ENCODE measurements around the gene ACADVL.
"Not testable (repeated sequence)": the region's sequence is repeated elsewhere in the genome, so short reads cannot be mapped to it uniquely, and the experiment has no call there.

Gene ACADVL

GRCh38 chr17:7176841-7177190 is 42.9 kb upstream of the ACADVL start:
- H3K4me3 ChIP-seq (ENCODE audit: low read length), result peak overlapping the region; percentile 53
- TF ChIP-seq, protein P1, sequence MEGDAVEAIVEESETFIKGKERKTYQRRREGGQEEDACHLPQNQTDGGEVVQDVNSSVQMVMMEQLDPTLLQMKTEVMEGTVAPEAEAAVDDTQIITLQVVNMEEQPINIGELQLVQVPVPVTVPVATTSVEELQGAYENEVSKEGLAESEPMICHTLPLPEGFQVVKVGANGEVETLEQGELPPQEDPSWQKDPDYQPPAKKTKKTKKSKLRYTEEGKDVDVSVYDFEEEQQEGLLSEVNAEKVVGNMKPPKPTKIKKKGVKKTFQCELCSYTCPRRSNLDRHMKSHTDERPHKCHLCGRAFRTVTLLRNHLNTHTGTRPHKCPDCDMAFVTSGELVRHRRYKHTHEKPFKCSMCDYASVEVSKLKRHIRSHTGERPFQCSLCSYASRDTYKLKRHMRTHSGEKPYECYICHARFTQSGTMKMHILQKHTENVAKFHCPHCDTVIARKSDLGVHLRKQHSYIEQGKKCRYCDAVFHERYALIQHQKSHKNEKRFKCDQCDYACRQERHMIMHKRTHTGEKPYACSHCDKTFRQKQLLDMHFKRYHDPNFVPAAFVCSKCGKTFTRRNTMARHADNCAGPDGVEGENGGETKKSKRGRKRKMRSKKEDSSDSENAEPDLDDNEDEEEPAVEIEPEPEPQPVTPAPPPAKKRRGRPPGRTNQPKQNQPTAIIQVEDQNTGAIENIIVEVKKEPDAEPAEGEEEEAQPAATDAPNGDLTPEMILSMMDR (conservative IDR thresholded peaks at IDR 0.05; ENCODE audit: low read depth, low read length), result no peak
- no peak for DNase-seq (ENCODE audit: low read depth)

DNA sequence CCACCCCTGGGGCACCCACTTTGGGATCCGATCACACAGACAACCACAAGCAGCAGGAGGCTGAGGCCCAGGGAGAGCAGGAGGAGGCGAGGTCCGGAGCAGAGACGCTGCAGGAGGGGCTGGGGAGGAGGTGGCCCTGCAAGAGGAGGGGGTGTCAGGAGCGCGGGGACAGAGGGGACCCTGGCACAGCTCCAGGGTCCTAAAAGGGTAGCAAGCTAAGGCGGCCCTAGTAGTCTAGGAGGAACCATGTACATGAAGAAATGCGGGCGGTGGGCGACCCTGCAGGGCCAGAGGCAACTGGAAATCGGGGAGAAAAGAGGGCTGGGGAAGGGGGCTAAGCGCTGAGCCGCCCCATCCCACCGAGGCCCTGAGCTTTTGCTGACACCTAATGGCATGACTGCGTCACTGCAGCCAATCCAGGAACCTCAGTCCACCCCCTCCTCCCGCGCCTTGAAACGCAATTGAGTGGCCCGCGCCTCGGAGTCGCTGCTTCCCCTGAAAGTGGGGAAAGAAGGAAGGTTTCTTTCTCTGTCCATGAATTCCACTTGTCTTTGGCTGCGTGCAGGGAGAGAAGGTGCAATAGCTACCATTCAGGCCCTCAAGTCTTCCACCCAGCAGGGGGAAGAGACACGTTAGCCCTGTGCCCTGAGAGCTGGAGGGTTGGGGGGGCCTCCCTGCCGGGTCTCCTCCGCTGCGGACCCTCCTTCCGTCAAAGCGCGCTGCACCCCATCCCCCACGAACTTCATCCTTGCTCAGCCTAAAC is 42.4 kb upstream of the ACADVL start:
- TF ChIP-seq, protein P1 (conservative IDR thresholded peaks at IDR 0.05; ENCODE audit: low read depth, low read length), result peak; percentile 87
- H3K4me3 ChIP-seq (ENCODE audit: low read length), result peak overlapping the region; percentile 53
- no peak for DNase-seq (ENCODE audit: low read depth)

- peak overlapping the region; percentile 53 for H3K4me3 ChIP-seq (ENCODE audit: low read length)
- TF ChIP-seq, protein P1 (conservative IDR thresholded peaks at IDR 0.05; ENCODE audit: low read depth, low read length), result no peak
- no peak for DNase-seq (ENCODE audit: low read depth)
Observed at GRCh38 chr17:7177954-7178477, 41.7 kb upstream of the ACADVL start.

DNA sequence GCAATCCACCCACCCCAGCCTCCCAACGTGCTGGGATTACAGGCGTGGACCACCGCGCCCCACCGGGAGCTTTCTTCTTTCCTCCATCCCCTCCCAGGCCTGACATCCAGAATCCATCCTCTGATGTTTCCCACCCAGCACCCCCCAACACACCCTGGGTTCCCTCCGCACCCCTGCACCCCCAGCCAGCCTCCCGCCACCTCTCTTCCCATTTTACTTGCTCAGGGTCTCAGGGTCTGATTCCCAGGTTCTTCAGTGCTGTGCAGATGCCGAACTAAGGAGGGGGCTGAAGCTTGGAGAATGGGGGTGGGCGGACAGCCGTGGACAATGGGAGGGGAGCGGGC is 40.8 kb upstream of the ACADVL start:
- no peak for DNase-seq (ENCODE audit: low read depth)
- no peak overlapping the region for H3K4me3 ChIP-seq (ENCODE audit: low read length)
- TF ChIP-seq, protein P1 (conservative IDR thresholded peaks at IDR 0.05; ENCODE audit: low read depth, low read length), result no peak

DNA sequence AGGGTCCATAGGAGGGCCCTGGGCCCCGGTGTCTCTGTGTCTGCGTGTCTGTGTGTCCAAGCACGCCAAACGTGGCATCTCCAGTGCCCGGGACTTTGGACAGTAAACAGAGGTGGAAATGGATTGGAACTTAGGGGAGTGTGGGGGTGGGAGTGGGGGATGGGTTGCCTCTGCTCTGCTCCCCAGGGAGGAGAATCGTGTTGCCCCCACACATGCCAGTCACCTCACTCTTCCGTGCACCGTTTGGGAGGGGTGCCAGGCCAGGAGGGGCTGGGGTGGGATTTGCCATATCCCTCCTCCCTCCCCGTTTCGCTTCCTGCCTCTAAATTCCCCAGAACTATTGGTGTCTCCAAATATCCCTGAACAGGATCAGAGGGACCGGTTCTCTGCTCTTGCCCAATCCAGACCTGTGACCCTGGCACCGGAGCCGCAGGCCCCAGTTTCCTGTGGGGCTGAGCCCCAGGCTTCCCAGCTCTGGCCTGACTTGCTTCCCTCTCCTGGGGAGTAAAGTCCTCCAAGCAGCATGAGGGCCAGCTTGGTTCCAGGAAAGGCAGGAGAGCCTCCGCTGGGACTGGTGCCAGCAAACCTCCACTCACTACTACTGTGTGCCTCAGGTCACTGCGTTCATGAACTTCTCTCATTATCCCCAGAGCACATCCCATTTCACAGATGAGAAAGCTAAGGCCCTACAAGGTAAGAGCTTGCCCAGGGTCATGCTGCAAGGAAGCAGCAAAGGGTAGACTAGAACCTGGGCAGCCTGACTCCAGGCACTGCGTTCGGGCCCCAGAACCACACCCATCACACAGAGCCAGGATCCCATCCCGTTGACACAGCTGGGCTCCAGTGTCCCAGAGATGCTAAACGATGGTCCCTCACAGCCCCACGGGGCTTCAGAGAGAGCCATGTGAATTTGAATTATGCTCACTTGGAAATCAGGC is 40.2 kb upstream of the ACADVL start, which contains the start of gene ASGR1:
ASGR1 (minus strand) TSS at position 54 of the 938 bp plus-strand sequence. CDS start 807 bp downstream, outside the sequence.
- TF ChIP-seq, protein P1 (conservative IDR thresholded peaks at IDR 0.05; ENCODE audit: low read depth, low read length), result no peak
- H3K4me3 ChIP-seq (ENCODE audit: low read length), result peak within 1 kb of the TSS; percentile 53
- DNase-seq (ENCODE audit: low read depth), result no peak

DNA sequence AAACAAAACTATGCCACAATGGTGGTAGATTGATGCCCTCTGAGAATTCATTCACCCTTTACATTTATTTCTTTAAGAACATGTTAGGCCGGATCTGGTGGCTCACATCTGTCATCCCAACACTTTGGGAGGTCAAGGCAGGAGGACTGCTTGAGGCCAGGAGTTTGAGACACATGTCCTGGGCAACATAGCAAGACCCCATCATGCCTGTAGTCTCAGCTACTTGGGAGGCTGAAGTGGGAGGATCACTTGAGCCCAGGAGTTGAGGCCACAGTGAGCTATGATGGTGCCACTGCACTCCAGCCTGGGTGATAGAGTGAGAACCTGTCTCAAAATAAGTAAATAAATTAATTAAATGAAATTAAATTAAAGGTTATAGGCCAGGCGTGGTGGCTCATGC is 37.6 kb upstream of the ACADVL start:
- not testable (repeated sequence) for DNase-seq (ENCODE audit: low read depth); H3K4me3 ChIP-seq (ENCODE audit: low read length)

GRCh38 chr17:7183433-7184090 is 36.2 kb upstream of the ACADVL start:
- TF ChIP-seq, protein P1 (conservative IDR thresholded peaks at IDR 0.05; ENCODE audit: low read depth, low read length), result no peak
- no peak overlapping the region for H3K4me3 ChIP-seq (ENCODE audit: low read length)
- no peak for DNase-seq (ENCODE audit: low read depth)
